HG03280 (cell line): ENCODE data around the gene TIAM1.

ENCODE experiments used
- ATAC-seq: cut with Tn5 transposase; IDR thresholded peaks from one replicate; pipeline ENCODE4 v1.9.1; 2021; ENCODE audit warnings: mild to moderate bottlenecking, moderate library complexity; ENCODE audit not compliant: unreplicated experiment

The TIAM1 gene

DNA sequence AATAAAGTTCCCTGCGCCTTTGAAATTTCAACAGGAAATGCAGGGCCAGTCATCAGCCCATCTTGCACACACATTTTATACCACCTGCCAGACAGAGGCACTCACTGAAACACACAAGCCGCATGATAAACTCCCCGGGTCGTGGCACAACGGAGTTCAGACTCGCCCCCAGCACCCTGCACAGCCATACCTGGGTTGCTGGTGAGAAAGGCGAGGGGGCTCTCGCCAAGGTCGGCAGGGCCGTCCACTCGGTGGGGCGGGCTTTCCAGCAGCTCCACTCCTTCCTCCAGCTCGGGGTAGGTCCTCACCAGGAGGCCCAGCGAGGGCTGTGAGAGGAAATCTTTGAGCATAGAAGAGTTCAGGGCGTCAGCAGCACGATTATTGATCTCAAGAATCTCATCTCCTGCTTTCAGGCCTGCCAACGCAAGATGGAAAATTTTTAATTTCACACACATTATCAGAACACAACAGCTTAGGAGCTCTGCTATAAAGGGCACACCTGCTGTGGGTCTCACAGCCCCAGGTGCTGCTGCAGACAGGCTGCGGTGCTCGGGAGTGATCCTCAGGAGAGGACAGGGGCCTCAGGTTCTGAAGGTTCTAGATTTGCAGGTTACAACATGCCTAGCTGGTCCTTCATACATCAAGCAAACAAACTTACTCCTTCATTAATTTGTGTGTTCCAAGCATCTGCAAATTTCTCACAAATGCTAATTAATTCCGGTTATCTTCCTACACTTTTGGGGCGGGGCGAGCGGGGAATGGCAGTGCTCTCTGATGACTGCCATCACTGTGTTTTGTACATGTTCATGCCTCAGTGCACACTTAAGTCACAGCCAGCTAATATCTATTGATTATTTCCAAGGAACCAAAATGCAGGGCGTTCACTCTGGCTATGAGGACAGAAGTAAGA is 161.6 kb downstream of the TIAM1 start:
- ATAC-seq, result no peak

DNA sequence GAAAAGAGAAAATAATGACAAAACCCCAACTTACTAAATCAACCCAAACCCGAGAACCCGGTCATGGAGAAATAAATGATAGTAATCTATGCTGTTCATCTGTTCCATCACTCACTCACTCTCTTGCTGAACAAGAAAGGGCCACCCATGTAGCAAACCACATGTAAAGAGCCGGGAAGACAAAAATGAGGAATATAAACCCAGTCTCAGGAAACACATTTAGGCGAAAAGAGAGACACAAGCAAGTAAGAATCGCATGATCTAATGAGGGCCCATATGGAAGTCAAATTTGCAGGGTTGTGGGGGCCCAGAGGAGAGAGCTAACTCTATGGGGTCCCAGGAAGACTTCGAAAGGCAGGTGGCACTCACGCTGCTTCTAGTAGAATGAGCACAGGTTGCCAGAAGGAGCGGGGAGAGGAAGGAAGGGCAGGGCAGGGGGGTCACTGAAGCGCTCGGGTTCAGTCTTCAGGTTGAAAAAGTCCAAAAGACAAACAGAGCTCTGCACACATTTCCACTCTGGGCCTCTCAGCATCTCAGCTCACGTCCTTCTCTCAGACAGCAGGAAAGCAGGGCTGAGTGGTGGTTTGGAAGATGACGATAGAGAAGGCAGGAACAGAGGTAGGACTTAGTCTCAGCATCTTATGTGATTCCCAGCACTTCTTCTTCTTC is 162.8 kb downstream of the TIAM1 start:
- ATAC-seq, result no peak

DNA sequence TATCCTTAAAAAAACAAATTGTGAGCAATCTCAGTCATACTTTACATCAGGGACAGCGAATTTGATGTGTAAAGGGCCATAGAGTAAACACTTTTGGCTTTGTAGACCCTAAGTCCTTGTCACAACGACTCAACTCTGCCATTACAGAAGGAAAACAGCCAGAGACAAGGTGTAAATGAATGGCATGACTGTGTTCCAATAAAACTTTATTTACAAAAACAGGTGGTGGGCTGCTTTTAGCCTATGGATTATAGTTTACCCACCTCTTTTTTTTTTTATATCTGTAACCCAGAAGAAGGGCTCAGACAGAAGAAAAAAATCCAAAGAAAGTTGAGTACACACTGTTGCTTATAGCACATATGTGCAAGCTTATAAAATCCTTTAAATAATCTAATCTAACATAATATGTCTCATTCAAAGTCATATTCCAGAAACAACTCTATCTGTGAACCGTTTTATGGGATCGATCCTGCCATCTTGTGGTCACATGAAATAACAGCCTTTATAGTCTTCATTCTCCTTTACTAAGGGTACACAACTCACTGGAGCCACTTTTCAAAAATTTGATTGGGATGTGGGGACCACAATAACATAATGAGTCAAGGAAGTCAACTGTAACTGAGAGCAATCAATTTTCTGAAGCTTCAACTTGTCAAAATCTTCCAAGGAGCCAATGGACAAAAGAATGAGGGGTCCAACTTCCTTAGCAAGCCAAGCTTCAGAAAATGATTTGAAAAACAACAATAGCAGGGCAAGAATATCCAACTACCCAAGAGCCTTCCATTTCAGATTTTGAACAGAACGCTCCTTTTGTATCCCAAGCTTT is 163.6 kb downstream of the TIAM1 start:
- ATAC-seq, result no peak

DNA sequence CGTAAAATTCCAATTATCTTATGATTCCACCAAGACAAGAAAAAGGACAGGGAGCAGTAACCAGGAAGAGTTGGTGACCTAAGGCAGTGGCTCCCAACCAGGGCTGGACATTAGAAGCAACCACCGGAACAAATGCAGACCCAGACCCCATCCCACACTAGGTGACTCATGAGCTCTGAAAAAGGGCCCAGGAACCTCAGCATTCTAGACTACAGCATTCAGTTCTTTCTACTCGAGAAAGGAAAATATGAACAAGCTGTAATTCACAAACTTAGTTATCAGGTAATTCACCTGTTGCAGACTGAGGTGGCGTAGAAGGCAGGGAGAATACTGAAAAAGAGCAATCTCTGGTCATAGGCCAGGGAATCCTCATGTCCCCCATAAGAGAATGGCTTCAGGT is 167.3 kb downstream of the TIAM1 start:
- no peak for ATAC-seq

DNA sequence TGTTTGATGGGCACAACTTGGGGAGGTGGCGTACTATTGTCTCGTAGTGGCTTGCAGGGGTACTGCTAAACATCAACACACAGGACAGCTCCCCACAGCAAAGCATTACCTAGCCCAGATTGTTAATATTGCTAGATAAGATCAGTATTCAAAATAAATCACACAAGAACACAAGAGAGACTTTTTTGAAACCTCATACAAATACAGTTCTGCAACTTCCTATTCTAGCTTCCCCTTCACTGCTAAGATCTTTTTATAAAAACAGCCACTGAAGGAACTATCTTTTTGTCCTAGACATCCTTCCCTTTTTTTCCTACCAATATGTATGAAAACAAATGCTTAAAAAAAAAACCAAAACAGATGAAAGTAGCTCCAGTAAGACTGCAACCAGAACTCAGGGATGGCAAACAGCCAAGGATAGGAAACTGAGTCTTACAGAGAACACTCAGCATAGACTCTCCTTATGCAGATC is 167.9 kb downstream of the TIAM1 start:
- no peak for ATAC-seq

- no peak for ATAC-seq
These were observed 170.0 kb downstream of the TIAM1 start for GRCh38 chr21:31173881-31174555.

- no peak for ATAC-seq
These were observed 171.7 kb downstream of the TIAM1 start for GRCh38 chr21:31172328-31172727.

DNA sequence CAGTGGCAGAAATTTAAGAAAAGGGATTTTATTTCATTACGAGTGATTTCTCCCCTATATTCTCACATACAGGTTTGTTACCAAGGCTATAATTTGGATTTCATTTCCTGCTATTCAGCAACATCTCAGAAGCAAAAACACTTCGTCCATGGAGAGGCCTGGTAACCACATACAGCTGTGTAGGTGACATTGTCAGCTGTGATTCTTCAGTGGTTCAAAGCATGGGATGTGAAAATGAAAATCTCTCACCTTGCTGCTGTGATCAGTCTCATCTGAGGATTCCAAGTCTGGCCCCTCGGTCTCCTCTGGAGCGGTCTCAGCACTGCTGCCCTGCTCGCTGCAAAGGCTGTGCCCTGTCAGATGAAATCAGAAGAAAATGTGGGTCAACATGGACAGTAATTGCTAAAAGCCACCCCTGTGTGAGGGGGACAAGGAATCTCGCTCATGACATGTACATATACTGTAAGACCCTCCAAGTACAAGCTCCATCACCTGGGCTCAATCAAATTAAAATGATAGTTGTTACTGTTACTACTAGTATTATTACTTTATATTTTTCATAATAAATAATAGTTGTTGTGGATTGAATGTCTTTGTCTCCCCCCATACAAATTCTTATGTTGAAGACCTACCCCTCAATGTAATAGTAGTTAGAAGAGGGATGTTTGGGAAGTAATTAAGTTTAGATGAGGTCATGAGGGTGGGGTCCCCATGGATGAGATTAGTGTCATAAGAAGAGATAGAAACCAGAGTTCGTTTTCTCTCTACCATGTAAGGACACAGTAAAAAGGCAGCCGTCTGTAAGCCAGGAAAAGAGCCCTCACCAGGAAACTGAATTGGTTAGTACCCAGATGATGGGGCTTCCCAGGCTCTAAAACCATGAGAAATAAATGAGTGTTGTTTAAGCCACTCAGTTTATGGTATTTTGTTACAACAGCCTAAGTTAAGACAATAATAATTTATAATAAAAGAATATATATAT is 179.1 kb downstream of the TIAM1 start:
- ATAC-seq, result no peak

GRCh38 chr21:31162827-31163226 is 181.2 kb downstream of the TIAM1 start:
- ATAC-seq, result no peak

DNA sequence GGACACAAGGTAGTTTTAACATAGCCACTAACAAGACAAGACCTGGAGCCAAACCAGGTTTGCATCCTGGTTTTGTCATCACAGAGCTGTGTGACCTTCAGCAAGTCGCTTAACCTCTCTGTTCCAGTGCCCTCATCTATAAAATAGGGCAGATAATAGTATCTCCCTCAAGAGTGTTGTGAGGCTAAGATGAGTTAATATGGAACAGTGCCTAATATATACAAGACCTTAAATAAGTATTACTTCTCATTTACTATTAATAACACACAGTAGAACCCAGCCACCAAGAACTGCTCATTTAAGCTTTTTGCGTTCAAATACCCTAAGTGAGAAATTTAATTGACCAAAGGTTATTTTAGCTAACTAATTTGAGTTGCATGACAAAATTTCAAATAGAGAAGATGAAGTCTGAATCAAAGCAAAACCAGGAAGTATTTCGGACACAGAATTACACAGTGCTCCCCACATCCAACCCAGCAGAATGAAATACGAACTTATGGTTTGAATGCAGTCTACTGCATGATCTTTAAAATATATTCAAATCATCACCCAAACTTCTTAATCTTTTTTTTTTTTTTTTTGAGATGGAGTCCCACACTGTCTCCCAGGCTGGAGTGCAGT is 181.9 kb downstream of the TIAM1 start:
- no peak for ATAC-seq

DNA sequence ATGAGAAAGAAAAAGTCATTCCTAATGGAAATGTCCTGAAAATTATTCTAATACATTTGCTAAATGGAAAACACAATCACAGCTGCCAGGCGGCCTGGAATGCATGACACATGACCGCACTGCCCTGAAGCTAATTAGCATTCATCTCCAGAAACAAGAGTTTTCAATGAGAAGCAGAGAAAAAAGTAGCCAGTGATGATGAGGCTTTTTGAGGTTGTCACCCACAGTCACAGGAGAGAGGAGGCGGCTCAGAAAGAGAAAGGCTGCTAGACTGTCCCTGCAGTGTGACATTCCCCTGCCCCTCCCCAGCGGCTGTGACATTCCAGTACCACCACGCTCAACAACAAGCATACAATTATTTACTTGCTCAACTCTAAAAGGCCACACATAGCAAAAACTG is 182.9 kb downstream of the TIAM1 start:
- no peak for ATAC-seq

DNA sequence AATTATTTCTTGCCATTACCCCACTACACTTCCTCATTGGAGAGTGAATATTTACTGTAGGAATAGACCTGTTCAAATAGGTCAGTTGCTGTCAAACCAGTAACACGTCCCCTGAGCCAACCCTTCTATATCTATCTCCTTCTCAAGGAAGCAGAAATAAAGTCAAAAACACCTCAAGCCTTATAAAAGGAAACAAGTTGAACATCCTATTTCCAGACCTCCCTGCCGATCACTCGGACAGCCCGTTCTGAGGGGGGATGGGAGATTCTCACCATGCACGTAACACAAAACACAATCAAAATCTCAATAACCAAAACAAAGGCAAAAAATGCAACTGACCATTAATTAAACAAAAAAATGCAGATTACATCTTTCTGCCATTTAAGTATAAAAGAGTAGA is 184.3 kb downstream of the TIAM1 start:
- no peak for ATAC-seq

DNA sequence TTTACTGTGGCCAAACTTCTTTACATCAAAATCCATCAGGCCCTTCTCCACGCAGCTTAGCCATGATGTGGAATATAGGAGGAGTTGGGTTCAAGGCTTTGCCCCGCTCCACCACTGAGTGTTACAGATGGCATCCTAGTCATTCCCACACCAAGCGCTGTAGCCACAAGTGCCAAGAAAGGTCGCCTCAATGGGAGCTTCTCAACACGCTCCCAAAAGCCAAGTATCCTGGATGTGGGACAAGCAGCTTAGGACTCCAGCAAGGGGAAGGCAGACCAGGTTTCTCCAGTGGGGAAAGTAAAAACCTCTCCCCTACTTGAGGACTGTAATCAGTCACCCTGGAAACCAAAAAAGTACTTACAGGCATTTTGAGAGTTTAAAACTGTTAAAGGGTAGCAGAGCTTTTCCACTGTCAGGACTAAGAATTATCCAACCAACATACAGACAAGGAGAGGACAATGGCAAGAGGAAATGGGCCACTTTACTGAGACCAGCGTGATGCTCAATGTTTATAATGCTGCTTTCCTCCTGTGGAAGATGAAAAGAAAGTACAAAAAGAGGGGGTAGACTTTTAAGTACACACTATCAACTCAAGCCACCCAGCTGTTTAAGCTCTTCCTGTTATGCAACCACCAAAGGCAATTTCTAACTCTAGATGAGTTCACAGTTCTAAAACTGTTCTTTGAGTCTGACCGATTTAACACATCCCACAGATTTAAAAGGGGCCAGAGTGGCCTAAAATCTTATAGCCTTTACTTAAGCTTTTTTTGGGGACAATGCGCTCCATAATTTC is 185.1 kb downstream of the TIAM1 start:
- no peak for ATAC-seq

DNA sequence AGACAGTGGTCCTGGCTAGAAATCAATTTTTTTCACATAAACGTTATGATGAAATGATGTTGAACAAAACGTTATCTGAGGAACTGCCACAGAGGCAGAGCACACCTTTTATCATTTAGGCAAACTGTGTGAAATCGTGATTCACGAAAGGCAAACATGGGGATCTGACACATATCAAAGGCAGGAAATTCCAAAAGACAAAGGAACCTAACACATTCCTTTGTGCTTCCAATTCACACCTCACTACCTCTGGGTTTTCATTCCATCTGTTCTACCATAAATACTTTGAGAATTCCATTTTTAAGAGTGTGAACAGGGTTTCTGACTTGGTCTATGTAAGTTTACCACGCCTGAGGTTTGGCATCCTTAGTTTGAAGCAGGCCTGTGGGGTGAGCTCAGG is 186.3 kb downstream of the TIAM1 start:
- no peak for ATAC-seq

GRCh38 chr21:31156662-31157061 is 187.4 kb downstream of the TIAM1 start:
- no peak for ATAC-seq

DNA sequence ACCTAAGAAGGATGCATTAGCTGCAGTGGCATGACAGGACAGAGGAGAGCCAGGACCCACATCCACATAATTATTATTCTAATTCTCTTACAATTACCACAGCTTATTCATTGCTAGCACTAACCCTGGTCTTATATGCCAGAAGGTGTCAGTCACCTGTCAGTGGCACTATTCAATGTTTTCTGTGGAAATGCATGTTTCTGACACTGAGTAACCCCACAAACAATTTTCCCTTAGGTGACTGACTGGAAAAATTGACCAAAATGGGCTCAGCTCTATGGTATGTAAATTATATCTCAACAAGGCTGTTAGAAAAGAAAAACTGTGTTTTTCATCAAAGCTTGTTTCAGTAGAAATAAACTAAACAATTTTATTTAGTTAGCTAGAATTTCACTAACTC is 187.9 kb downstream of the TIAM1 start:
- no peak for ATAC-seq

GRCh38 chr21:31151156-31152045 is 192.7 kb downstream of the TIAM1 start:
- no peak for ATAC-seq
